PC-9 (cell line): ENCODE measurements around the gene MYO5A.

ENCODE experiments used
- EZH2 ChIP-seq: fragments of 200-600 bp; sonication (generic); IDR thresholded peaks from 2 replicates; pipeline ENCODE4 v1.8.0; 2017; ENCODE audit warnings: antibody characterized with exemption, low read depth
- TF ChIP-seq, protein P1 (sequence below): fragments of 200-600 bp; sonication (generic); conservative IDR thresholded peaks from 2 replicates; pipeline ENCODE4 v1.6.1; 2017; ENCODE audit warnings: mixed run types, antibody characterized with exemption, mild to moderate bottlenecking, moderate library complexity

DNA sequence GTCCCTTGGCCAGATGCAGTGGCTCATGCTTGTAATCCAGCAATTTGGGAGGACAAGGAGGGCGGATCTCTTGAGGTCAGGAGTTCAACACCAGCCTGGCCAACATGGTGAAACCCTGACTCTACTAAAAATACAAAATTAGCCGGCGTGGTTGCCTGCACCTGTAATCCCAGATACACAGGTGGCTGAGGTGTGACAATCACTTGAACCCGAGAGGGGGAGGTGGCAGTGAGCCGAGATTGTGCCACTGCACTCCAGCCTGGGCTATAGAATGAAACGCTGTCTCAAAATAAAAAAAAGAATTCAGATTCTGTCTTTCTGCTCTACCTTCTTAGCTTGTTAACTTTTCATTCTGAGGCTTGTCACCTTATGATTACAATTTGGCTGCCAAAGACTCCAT is 22.1 kb downstream of the MYO5A start:
- TF ChIP-seq, protein P1, sequence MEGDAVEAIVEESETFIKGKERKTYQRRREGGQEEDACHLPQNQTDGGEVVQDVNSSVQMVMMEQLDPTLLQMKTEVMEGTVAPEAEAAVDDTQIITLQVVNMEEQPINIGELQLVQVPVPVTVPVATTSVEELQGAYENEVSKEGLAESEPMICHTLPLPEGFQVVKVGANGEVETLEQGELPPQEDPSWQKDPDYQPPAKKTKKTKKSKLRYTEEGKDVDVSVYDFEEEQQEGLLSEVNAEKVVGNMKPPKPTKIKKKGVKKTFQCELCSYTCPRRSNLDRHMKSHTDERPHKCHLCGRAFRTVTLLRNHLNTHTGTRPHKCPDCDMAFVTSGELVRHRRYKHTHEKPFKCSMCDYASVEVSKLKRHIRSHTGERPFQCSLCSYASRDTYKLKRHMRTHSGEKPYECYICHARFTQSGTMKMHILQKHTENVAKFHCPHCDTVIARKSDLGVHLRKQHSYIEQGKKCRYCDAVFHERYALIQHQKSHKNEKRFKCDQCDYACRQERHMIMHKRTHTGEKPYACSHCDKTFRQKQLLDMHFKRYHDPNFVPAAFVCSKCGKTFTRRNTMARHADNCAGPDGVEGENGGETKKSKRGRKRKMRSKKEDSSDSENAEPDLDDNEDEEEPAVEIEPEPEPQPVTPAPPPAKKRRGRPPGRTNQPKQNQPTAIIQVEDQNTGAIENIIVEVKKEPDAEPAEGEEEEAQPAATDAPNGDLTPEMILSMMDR = no peak
- TF ChIP-seq EZH2 = no peak
